PC-3 (cell line): ENCODE data around the gene SMIM28. TPM values are rescaled to one million over a fixed set of nuclear protein-coding genes. Genes with fewer than 3 reads are reported as not detected.

Experiments used
- ATAC-seq: fragments of 200-7000 bp; cut with Tn5 transposase; 2 replicates; pipeline ENCODE4 v1.9.1; 2020; ENCODE audit warnings: mild to moderate bottlenecking, moderate library complexity
- BruUV-seq: library from RNA; stranded (reverse); fragments of 400-500 nt; replicated peaks from 2 replicates; lab custom pipeline; 2021; lab: Mats Ljungman, UMichigan
- CTCF ChIA-PET: fragments of 300-600 bp; sonication (Branson Sonifier 250); formaldehyde crosslinking; loops from one replicate; lab custom pipeline; 2022; ENCODE audit warnings: antibody characterized with exemption; lab: Charles Lee
- POLR2A ChIA-PET: fragments of 300-600 bp; sonication (Branson Sonifier 250); formaldehyde crosslinking; loops from one replicate; lab custom pipeline; 2022; ENCODE audit warnings: antibody characterized with exemption; ENCODE audit not compliant: unreplicated experiment; lab: Charles Lee
- DNase-seq: peaks from one replicate; pipeline ENCODE4 v3.0.0-alpha.2; 2015
- H2AFZ ChIP-seq: fragments of 300-600 bp; sonication (generic); 2 replicates; pipeline ENCODE4 v1.6.0; 2016; ENCODE audit warnings: antibody characterized with exemption, low read length
- H3F3A ChIP-seq: fragments of 300-600 bp; sonication (generic); one replicate; pipeline ENCODE4 v1.6.0; 2017; ENCODE audit warnings: antibody characterized with exemption, low read length, control low read depth, mild to moderate bottlenecking; ENCODE audit not compliant: unreplicated experiment
- H3K27ac ChIP-seq: fragments of 300-600 bp; sonication (generic); 2 replicates; pipeline ENCODE4 v1.5.1; 2016; ENCODE audit warnings: mild to moderate bottlenecking, low read length
- H3K27me3 ChIP-seq: fragments of 300-600 bp; sonication (generic); 2 replicates; pipeline ENCODE4 v1.6.1; 2016; ENCODE audit warnings: low read length, mixed read lengths
- H3K36me3 ChIP-seq: fragments of 300-600 bp; sonication (generic); 2 replicates; pipeline ENCODE4 v1.6.1; 2016; ENCODE audit warnings: low read depth, mixed run types, low read length, mixed read lengths
- H3K4me1 ChIP-seq: fragments of 300-600 bp; sonication (generic); 2 replicates; pipeline ENCODE4 v1.5.1; 2016; ENCODE audit warnings: low read length; ENCODE audit not compliant: insufficient read depth
- H3K4me2 ChIP-seq: fragments of 300-600 bp; sonication (generic); 2 replicates; pipeline ENCODE4 v1.6.0; 2016; ENCODE audit warnings: low read length
- H3K4me3 ChIP-seq: fragments of 300-600 bp; sonication (generic); 2 replicates; pipeline ENCODE4 v1.5.1; 2016; ENCODE audit warnings: mild to moderate bottlenecking, low read length, mixed read lengths
- H3K79me2 ChIP-seq: fragments of 300-600 bp; sonication (generic); 2 replicates; pipeline ENCODE4 v1.6.1; 2017; ENCODE audit warnings: low read length, mixed read lengths
- H3K9ac ChIP-seq: fragments of 300-600 bp; sonication (generic); 2 replicates; pipeline ENCODE4 v1.6.0; 2016; ENCODE audit warnings: mild to moderate bottlenecking, low read length
- H3K9me2 ChIP-seq: fragments of 300-600 bp; sonication (generic); replicated peaks from 2 replicates; pipeline ENCODE4 v1.6.1; 2016; ENCODE audit warnings: mixed run types, low read length, mixed read lengths
- H3K9me3 ChIP-seq: fragments of 300-600 bp; sonication (generic); 2 replicates; pipeline ENCODE4 v1.6.1; 2016; ENCODE audit warnings: low read length, mixed read lengths
- H4K20me1 ChIP-seq: fragments of 300-600 bp; sonication (generic); 2 replicates; pipeline ENCODE4 v1.6.1; 2016; ENCODE audit warnings: low read length, mixed read lengths
- CTCF ChIP-seq: fragments of 300-600 bp; sonication (generic); conservative IDR thresholded peaks from 2 replicates; pipeline ENCODE4 v1.5.1; 2017; ENCODE audit warnings: antibody characterized with exemption, low read depth, mild to moderate bottlenecking, low read length
- EZH2 ChIP-seq: fragments of 300-600 bp; sonication (generic); IDR thresholded peaks from one replicate; pipeline ENCODE4 v1.6.1; 2017; ENCODE audit warnings: antibody characterized with exemption, mild to moderate bottlenecking, low read length; ENCODE audit not compliant: unreplicated experiment
- EZH2phosphoT487 ChIP-seq: fragments of 300-600 bp; sonication (generic); IDR thresholded peaks from 2 replicates; pipeline ENCODE4 v1.6.1; 2018; ENCODE audit warnings: mild to moderate bottlenecking, antibody characterized with exemption, low read length, borderline replicate concordance
- intact Hi-C: fragments of 100-400 bp; cut with micrococcal nuclease; formaldehyde crosslinking; loops from 2 replicates; pipeline ENCODE4 v1.9.0; 2023
- total RNA-seq: library from RNA; depleted of rRNA; stranded (reverse); fragments of >200 nt; gene quantifications from 2 replicates; pipeline ENCODE4 v1.2.3, GENCODE V29; 2014

Gene SMIM28
- total RNA-seq, 1 experiment from 2014 or later, result not detected

- no peak overlapping the region for H3K9ac ChIP-seq
- no peak for ATAC-seq
- H3K79me2 ChIP-seq, result no peaks in the 10 kb centered on the region
- BruUV-seq, result no TSS peak
- no peaks in the 10 kb centered on the region for H3K9me3 ChIP-seq
- no peak for TF ChIP-seq EZH2
- TF ChIP-seq EZH2phosphoT487, result no peak
- no peak for TF ChIP-seq CTCF
- no peak overlapping the region for H3K4me3 ChIP-seq
- CTCF ChIA-PET, result no interaction called here
- no peaks in the 10 kb centered on the region for H3F3A ChIP-seq
- H3K4me1 ChIP-seq, result peaks cover 15% of the 10 kb centered on the region
- no peak overlapping the region for H3K4me2 ChIP-seq
- H4K20me1 ChIP-seq, result no peaks in the 10 kb centered on the region
- no peak for DNase-seq
- intact Hi-C loops, result no loop called here
- H2AFZ ChIP-seq, result no peak overlapping the region
- H3K27me3 ChIP-seq, result no peaks in the 10 kb centered on the region
- no peaks in the 10 kb centered on the region for H3K9me2 ChIP-seq
- H3K36me3 ChIP-seq, result no peaks in the 10 kb centered on the region
- H3K27ac ChIP-seq, result no peak overlapping the region
- POLR2A ChIA-PET, result no interaction called here
Measured at GRCh38 chr6:138383776-138384175, 6.1 kb downstream of the SMIM28 start.

- intact Hi-C loops, result no loop called here
- DNase-seq (no peak), ATAC-seq (no peak)
- no TSS peak for BruUV-seq
- TF ChIP-seq EZH2 (no peak), EZH2phosphoT487 (no peak), CTCF (no peak)
- Histone ChIP-seq H3K4me2 (no peak overlapping the region), H3K9ac (no peak overlapping the region), H3F3A (no peaks in the 10 kb centered on the region), H3K9me2 (no peaks in the 10 kb centered on the region), H4K20me1 (no peaks in the 10 kb centered on the region), H3K36me3 (no peaks in the 10 kb centered on the region), H3K9me3 (no peaks in the 10 kb centered on the region), H2AFZ (no peak overlapping the region), H3K4me1 (peaks cover 15% of the 10 kb centered on the region), H3K27me3 (no peaks in the 10 kb centered on the region), H3K27ac (no peak overlapping the region), H3K4me3 (no peak overlapping the region), H3K79me2 (no peaks in the 10 kb centered on the region)
- POLR2A ChIA-PET, result interaction anchor here (0.6 kb wide), 1 partner anchor 10 kb away, joined by 5 read pairs; no protein-coding TSS in a partner anchor
- CTCF ChIA-PET, result no interaction called here
Measured at GRCh38 chr6:138386897-138387296, 9.2 kb downstream of the SMIM28 start.

GRCh38 chr6:138387577-138388368 is 10.1 kb downstream of the SMIM28 start:
- H4K20me1 ChIP-seq, result no peaks in the 10 kb centered on the region
- H3K4me3 ChIP-seq, result no peak overlapping the region
- no peak for TF ChIP-seq EZH2phosphoT487
- TF ChIP-seq EZH2, result no peak
- TF ChIP-seq CTCF, result no peak; the same call in 1 of the 2 replicates
- no peaks in the 10 kb centered on the region for H3K79me2 ChIP-seq
- no peak overlapping the region for H3K9ac ChIP-seq
- H3K4me1 ChIP-seq, result peaks cover 15% of the 10 kb centered on the region
- no peaks in the 10 kb centered on the region for H3K36me3 ChIP-seq
- no peaks in the 10 kb centered on the region for H3K9me2 ChIP-seq
- H2AFZ ChIP-seq, result peak overlapping the region; percentile 57
- ATAC-seq (peak; percentile 92), DNase-seq (peak; percentile 62)
- no peaks in the 10 kb centered on the region for H3K9me3 ChIP-seq
- ChIA-PET CTCF (no interaction called here), POLR2A (interaction anchor here (0.6 kb wide), 1 partner anchor 10 kb away, joined by 5 read pairs; no protein-coding TSS in a partner anchor)
- intact Hi-C loops, result no loop called here
- no TSS peak for BruUV-seq
- no peaks in the 10 kb centered on the region for H3F3A ChIP-seq
- H3K4me2 ChIP-seq, result peak overlapping the region; percentile 62
- H3K27ac ChIP-seq, result 0 out of 2 replicates have a peak overlapping the region, but pooled peaks have one; percentile 16
- no peaks in the 10 kb centered on the region for H3K27me3 ChIP-seq
